ENCODE results near the gene FXYD6.

The FXYD6 gene

DNA sequence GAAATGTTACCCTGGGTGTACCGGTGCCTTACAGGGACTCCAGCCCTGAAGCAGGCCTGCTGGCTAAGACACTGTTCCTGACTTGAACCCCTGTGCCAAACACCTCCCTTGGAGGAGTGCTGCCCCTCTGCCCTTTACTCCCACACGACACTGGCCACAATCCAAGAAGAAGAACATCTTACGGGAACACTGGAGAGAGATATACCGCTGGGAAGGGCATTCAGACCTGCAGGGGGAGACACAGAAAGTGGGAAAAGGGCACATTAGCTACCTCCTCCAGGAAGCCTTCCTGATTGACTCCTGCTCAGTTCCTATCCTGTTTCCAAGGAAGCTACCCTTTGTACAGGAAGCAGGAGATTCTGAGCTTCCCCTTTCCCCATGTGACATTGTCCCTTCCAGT is 34.1 kb upstream of the FXYD6 start:
- DNase-seq: no peak

DNA sequence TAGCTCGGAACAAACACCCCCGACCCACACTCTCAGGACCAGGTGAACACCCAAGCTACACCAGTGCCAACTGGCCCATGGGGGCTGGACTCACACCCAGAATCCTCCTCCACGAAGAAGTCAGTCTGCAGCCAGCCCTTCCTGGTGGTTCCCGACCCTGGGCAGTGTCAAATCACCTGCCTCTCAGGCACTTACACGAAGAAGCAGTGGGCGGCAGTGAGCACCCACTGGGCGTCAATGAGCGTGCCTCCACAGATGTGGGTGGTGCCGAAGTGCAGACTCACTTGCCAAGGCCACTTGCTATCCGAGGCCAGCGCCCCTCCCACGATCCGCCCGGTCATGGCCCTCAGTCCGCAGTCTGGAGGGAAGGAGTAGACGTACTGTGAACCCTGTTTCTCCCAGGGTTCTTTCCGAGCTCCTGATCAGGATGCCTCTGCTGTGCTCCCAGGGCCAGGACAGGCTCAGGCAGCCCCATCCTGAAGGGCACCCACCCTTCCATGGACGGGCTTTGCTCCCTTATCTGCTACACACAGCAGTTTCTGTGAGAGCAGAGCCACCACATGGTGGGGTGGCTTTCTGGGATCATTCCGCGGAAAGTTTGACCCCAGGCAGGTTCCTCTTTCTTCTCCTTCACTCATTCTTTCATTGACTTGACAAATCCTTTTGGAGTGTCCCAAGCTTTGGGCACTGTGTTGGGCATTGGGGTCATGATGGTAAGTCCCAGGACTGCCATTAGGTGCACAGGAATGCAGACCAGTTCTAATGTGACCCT is 33.3 kb upstream of the FXYD6 start:
- DNase-seq: no peak

DNA sequence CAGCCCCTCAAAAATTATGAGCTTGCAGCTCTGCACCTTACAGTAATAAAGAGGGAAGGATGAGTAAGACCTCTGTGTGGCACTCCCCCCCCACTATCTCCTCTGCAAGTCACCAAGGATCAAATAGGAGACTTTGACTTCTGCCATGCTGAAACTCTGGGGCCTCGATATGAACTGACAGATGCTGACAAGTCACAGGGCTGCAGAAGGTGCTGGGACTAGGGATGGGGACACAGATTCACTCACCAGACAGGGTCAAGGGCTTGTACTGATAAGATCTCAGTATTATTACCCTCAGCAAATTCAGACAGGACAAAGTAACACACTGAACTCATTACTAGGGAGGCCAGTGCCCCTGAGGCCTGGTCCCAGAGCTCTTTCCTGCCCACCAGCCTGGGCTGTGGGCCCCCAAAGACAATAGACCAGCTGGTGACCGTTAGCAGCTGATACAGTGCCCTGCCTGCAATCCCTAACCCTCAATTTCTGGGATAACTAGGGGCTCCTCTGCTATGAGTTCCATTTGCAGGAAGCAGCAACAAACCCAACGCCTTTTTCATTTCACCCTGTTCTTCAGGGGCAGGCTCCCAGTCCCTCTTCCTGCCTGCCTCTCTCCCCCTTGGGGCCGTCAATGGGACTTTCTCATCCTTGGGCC is 32.6 kb upstream of the FXYD6 start:
- no peak for DNase-seq

DNA sequence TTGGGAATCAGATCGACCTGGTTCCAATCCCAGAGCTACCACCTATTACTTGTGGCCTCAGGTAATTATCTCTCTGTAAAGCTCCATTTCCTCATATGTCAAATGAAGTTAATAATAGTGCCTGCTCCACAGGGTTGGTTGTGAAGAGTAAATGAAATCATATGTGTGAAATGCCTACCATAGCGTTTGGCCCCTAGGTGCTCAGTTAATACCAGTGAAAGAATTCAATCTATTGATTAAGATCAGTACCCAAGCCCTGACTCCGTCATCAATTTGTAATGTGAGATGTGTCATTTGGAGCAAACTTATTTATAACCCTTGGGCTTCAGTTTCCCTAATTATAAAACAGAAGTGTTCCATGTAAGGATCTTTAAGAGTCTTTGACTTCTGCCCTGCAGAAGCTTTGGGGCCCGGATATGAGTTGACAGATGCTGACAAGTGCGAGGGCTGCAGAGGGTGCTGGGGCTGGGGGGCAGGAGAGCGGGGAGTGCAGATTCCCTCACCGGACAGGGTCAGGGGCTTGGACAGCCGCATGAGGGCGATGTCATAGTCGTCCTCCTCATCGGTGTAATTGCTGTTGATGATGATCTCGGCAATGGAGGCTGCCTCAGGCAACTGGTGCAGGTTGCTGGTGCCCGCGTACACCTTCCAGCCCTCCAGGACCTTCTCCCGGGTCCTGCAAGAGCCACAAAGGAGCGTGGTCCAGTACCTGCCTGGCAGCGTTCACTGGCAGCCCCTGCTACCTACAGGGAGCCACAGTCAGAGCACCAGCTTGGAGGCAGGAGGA is 31.8 kb upstream of the FXYD6 start:
- DNase-seq: no peak

DNA sequence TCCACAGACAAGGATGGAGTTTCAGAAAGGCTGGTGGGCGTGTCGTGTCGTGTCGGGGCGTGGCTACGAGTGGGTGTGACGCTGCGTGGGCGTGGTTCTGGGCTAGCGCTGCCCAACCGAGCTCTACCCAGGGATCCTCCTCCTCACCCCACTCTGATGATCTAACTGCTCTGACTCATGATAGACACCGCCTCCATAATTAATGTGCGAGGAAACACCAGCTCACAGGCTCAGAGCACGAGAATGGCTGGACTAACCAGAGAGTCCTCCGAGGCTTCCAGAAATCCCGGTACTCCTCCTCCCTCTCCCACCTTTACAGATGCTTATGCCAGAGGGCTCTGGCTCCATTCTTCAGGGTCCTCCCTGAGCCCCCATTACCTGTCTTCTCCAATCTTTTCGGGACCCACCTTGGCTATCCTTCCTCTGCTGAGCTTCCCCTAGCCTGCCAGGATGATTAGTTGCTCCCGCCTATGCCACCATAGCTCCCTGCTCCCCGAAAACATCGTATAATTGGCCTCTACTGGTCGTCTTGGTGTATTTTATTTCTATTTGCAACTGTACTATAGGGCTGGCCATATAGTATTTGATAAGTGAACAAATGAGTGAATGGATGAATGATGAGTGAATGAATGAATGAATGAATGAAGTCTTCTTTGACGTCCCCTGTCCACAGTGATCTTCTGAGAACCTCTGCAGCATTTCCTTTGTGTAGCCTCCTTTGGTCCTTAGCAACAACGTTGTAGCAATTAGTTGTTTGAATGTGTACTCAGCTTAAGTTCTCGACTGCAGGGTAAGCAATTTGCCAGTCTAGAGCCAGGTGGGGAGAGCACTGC is 31.0 kb upstream of the FXYD6 start:
- peak; percentile 94 for DNase-seq

DNA sequence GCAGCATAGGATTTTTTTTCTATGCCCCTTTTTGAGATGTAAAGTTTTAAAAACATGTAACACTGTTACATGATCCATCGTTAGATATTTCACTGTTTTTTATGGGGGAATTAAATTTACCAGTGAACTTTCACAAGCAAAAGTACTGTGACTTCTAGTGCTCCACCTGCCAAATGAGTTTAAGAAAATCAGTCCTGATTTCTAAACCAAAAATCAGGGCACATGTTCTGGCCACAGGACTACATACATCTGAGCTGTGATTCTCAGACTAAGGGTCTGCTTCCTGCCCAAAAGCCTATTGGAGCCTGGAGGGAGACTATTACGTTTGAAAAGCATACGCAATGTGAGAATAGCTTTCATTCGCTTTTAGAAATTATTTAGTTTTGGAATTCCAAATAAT is 30.3 kb upstream of the FXYD6 start:
- DNase-seq: no peak

DNA sequence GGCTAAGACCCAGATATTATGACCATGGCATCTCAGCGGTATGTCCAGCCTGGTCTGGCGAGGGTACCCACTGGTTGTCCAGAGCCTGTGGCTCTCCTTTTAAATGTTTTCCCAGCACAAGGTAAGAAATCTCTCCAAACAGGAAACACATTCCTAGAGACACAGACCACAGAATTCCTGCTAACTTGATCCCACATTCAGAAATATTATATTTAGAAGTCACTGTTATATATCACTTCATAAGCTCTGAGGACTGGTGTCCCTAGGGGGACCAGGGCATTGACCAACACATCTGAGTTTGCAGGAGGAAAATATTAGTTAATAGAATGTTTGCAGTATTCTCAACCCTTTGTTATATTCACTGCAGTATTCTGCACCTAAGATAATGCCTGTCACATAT is 29.7 kb upstream of the FXYD6 start:
- no peak for DNase-seq

DNA sequence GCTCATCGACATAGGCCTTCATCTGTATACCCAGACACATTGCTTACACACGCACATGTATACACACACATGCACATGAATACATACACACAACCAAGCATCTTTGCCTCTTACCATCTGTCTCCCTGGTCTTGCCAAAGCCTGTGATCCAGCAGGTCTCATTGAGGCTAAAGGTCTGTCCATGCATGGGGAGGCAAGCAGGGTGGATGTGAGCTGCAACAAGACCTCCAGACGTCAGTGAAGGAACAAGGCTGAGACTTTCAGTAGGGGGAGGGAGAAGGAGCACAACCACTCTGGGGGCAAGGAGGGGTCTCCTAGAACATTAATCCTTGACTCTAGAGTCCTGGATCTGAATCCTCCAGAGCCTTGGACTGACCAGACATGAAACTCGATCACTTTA is 29.1 kb upstream of the FXYD6 start:
- DNase-seq: no peak

DNA sequence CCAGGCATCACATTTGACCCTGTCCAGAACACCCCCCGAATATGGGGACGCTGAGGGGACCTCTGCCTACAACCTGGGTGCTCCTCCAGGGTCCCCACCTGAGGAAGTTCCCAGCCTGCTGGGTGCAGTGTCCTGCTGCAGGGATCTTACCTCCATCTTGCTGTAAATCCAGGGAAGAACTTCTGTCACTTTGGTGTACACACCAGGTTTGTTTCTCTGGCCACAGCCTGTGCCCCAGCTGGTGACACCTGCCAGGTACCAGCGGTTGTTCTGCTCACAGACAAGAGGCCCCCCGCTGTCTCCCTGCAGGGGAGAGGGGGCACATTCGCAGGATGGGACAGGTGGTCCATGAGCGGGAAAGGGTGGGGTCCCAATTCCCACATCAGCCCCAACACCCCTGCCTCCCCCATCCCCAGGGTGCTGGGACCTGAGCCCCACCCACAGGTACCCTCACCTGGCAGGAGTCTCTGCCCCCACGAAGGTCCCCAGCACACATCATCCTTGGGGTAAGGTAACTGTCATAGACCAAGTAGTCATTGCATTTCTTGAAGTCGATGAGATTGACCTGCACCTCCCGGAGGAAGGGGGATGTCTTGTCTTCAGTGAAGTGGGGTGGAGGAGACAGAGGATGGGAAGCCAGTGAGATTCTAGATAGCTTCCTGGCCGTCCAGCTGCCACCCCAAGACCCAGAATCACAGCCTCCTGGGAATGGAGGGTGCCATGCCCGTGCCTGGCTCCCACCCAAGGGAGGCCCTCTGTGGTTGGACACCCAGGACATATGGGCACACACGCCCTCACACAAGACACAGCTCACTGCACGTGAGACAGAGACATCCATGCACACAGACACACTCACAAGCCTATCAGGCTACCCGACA is 27.3 kb upstream of the FXYD6 start:
- no peak for DNase-seq

DNA sequence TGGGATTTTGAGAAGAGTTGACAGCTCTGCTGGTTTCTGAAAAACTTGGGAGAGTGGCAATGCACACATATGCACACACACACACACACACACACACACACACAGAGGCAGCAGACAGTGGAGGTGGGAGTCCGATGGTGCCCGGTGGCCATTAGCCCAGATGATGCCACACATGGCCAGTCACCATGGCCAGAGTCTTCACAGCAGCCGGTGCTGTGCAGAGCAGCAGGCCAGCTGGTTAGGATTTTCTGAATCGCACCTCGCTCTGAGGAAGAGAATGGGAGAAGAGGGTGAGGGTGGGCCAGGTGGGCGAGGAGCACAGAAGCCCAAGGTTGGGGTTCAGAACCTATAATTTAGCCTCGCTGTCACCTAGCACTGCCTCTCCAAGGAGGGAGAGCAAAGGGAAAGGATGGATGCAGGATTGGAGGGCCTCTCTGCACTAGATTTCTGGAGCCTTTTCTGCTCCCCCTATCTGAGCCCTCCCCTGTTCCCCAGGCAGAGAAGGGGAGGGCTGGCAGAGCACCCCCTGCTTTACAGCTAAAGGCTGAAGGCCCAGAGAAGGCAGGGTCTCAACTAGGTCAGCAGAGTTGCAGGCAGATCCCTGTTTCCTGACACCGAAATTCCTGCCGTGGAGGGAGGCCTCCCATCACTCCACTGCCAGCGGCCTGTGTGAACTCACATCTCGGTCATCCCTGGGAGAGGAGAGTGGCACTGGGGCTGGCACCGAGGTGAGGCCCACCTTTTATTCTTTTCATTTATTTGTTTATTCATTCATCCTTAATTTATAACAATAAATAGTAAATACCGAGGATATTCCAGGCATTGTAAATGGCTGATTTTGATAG is 25.8 kb upstream of the FXYD6 start:
- no peak for DNase-seq

DNA sequence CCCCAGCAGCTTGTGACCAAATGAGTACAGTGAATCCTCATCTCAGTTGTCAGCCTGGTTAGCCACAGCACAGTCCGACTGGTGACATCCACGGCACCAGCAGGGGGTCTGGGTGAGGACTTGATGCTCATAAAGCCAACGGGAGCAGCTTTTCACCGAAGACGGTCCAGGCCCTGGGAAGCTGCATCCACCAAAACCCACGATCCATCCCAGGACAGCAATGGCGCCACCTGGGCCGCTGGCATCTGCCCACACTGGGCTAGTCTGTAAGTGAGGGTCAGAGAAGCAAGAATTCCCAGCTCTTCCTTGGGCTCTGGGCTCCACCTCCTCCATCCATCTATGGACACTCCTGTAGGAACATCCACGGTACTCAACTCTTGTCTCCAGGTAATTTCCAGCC is 25.1 kb upstream of the FXYD6 start:
- DNase-seq: no peak

DNA sequence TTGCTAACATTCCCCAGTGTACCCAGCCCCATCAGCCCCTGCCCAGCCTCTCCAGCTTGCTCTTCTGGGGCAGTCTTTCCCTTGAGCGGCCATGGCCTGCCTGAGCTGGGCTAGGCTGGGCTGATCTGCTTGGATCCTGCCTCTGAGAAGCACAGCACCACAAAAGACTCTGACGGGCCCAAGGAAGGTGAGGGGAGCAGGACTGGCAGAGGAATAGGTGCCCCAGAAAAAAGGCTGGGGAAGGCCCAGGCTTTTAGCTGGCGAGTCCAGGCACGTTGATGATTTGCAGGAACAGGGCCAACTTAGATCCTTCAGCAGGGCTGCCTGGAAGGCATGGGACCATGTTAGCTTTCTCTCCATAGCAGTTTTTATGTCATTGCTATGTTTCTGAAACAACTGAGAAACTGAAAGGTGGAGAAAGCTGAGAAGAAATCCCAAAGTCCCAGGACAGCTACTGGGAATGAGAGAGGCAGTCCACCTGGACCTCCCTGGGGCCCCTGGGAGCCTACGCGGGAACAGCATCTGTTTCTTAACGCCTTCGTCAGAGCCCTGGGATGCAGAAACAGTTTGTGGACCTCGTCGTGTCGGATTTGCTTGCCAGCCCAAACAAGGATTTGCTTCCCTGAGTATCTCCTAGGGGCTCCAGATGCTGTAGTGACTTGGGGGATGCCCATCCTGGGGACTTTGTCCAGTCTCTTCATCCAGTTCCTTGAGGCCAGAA is 24.4 kb upstream of the FXYD6 start:
- DNase-seq: no peak

DNA sequence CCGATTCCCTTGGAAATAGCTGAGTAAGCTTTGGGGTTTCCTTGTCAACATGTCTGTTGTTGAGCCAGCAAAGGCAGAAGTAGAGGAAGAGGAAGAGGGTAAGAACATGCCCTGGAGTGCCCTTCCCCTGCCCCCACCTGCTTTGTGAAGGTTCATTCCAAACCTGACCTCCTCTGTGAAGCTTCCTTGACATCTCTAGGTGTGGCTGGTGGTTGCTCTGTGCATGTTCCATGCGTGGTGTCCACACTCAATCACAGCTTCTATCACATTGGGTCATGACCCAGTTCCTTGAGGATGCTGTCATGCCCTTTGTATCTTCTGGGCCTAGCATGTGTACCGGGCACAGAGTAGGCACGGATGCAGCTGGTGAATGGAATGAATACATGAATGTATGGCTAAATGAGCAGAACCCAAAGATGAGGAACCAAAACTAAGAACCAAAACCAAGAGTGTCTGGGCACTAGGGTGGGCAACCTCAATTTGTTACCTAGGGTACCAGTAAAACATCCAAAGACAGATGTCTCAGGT is 23.7 kb upstream of the FXYD6 start:
- DNase-seq: no peak

DNA sequence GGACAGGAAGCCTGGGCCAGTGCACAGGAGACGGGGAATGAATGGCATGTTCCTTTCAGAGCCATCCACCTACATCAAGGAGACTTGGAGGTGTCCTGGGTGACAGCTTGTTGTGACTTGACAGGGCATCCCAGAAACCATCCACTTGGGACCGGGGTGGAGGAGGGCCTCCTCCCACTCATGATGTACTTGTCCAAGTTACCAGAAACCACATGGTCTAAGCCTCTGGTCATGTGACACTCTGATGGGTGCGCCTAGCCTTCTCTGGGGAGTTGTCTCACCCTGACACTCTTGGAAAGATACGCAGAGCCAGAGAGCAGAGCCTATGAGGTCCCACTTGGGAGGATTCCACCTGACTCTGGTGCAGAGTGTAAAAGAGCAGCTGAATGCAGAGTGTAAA is 21.6 kb upstream of the FXYD6 start:
- no peak for DNase-seq

DNA sequence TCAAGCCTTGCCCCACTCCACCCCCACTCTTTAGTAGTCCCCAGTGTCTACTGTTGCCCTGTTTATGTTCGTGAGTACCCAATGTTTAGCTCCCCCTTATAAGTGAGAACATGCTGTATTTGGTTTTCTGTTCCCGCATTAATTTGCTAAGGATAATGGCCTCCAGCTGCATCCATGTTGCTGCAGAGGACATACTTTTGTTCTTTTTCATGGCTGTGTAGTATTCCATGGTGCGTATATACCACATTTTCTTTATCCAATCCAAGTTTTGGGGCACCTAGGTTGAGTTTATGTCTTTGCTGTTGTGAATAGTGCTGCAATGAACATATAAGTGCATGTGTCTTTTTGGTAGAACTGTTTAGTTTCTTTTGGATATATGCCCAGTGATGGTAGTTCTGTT is 16.2 kb upstream of the FXYD6 start:
- no peak for DNase-seq

DNA sequence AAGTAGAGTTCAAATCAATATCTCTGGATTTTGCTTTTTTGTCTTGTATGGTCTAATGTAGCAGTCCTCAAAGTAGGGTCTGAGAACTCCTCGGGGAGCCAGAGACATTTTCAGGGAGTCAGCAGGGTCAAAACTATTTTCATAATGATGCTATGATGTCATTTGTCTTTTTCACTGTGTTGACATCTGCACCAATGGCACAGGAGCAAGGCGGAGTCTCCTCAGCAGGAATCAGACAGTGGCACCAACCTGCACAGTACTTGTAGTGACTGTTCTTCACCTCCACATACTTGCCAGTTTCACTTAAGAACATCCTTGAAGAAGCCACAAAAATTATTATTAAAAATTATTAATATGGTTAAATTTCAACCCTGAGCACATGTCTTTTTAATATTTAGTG is 14.9 kb upstream of the FXYD6 start:
- no peak for DNase-seq

DNA sequence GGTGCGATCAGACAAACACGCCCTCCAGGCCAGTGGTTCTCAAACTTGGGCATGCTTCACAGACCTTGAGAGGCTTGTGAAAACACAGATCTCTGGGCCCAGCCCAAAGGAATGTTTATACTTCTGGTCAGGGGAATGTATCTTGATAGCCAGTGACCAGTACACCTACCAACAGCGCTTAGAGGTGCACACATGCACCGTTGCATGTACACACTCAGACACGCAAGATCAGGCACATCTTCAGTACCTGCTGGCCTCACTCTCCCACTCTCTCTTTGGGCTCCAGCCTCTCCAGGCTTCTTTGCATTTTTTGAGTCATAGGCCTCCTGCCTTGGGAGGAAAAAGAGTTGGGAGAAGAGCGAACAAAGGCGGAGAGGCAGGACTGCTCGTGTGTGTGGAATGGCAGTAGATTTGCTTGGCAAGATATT is 11.7 kb upstream of the FXYD6 start:
- no peak for DNase-seq

DNA sequence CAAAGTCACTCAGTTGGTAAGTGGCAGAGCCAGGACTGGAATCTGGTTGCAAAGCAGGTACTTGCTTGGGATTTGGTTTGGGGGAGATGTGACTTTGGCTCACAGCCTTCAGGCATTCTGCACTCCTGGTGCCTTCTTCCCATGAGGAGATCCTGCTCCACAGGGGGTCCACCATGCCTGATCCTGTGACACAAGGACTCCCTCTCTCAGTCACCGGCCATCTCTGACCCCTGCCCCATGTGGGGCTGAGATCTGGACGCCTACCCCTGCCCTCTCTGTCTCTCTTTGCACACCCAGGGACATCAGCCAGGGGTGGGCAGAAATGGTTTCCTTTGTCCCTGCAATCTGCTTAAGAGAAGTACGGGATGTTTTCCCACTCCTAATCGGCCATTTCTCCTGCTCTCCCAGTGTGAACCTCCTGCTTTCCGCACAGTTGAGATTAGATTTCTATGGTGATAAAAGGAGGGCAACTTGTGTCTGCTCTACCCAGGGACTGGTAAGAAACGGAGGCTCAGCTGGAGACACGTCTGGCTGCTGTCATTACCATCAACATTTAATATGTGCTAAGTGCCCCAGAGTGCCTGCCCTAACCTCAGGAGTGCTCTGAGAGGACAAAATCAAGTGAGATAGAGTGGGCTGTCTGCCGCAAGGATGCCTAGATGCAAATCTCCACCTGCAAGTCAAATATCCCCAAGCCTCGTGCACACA is 11.1 kb upstream of the FXYD6 start:
- DNase-seq: no peak

DNA sequence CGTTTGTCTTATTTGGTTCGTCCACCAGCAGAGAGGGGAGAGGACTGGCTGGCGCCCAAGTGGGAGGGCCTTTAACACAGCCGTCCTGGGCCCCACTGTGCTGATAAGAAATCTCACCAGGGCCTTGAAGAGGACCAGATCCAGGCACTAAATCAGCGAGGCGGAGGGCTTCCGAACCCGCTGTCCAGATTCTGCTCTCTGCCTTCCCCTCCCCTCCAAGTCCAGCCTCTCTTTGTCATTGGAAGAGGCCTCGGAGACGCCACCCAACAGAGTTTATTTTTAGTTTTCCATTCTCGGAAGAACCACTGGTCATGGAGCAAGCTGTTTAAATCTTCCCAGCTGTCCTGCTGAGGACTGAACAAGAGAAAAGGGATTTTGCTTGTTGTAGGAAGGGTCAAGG is 9.3 kb upstream of the FXYD6 start:
- DNase-seq: no peak

DNA sequence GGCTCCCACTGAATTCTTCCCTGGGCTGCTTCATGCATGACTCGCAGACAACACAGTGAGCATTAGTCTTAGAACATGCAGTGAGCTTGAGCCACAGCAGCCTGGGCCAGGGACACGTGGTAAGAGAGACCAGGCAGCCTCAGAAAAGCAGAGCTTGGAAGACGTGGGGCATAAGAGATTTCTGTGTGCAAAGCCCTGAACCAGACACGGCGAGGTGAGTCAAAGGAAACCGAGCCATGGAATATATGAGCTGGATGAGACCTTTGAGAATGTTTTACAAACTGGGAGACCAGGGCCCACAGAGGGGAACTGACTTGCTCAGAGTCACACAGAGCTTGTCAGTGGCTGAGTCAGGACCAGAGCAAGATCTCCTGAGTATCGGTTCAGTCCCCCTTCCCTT is 8.5 kb upstream of the FXYD6 start:
- DNase-seq: no peak

Data from NCI-H2029 treated with DMSO at 0.1 percent for 48 hours (cell line).